GM21526 (cell line): ENCODE data around the gene CLCN6.
"Not testable (repeated sequence)": the region's sequence is repeated elsewhere in the genome, so short reads cannot be mapped to it uniquely, and the experiment has no call there.

Experiments
- ATAC-seq: cut with Tn5 transposase; IDR thresholded peaks from one replicate; pipeline ENCODE4 v1.9.1; 2021; ENCODE audit warnings: moderate library complexity; ENCODE audit not compliant: unreplicated experiment, low FRiP score

The CLCN6 gene

GRCh38 chr1:11794446-11795237 is 11.3 kb upstream of the CLCN6 start:
- ATAC-seq, result no peak

- ATAC-seq, result no peak
These were observed 10.6 kb upstream of the CLCN6 start for GRCh38 chr1:11795238-11795890.

- ATAC-seq, result no peak
These were observed 9.8 kb upstream of the CLCN6 start for GRCh38 chr1:11796036-11796828.

- ATAC-seq, result no peak
These were observed 8.3 kb upstream of the CLCN6 start for GRCh38 chr1:11797525-11798216.

- no peak for ATAC-seq
These were observed 6.9 kb upstream of the CLCN6 start for GRCh38 chr1:11799099-11799498.

GRCh38 chr1:11799896-11800295 is 6.1 kb upstream of the CLCN6 start:
- no peak for ATAC-seq

- no peak for ATAC-seq
These were observed 5.6 kb upstream of the CLCN6 start for GRCh38 chr1:11800391-11800755.

- ATAC-seq, result no peak
These were observed 5.1 kb upstream of the CLCN6 start for GRCh38 chr1:11800756-11801433.

GRCh38 chr1:11802616-11802972 is 3.4 kb upstream of the CLCN6 start:
- ATAC-seq, result no peak

GRCh38 chr1:11802973-11803885 is 2.8 kb upstream of the CLCN6 start:
- ATAC-seq, result no peak

GRCh38 chr1:11803924-11804665 is 1.9 kb upstream of the CLCN6 start:
- not testable (repeated sequence) for ATAC-seq

GRCh38 chr1:11804666-11805421 is 1.1 kb upstream of the CLCN6 start:
- ATAC-seq, result no peak

- peak; percentile 41 for ATAC-seq
These were observed 431 bp downstream of the CLCN6 start for GRCh38 chr1:11806307-11806936.

- ATAC-seq, result no peak
These were observed 1.1 kb downstream of the CLCN6 start for GRCh38 chr1:11807133-11807532.

- ATAC-seq, result no peak
These were observed 7.0 kb downstream of the CLCN6 start for GRCh38 chr1:11813021-11813420.

- ATAC-seq, result no peak
These were observed 11.2 kb downstream of the CLCN6 start for GRCh38 chr1:11817192-11817591.

GRCh38 chr1:11822091-11822490 is 16.1 kb downstream of the CLCN6 start:
- no peak for ATAC-seq
